Left forelimb (tissue), 1 donor: ENCODE measurements around the gene ZNF629.
A peak's percentile ranks its signal among the peaks of the same experiment; 100 is the strongest.
"Not testable (repeated sequence)": the region's sequence is repeated elsewhere in the genome, so short reads cannot be mapped to it uniquely, and the experiment has no call there.

Experiments used
- DNase-seq: peaks from one replicate; pipeline ENCODE4 v3.0.0-alpha.2; 2018; ENCODE audit warnings: low spot score

ZNF629 gene

DNA sequence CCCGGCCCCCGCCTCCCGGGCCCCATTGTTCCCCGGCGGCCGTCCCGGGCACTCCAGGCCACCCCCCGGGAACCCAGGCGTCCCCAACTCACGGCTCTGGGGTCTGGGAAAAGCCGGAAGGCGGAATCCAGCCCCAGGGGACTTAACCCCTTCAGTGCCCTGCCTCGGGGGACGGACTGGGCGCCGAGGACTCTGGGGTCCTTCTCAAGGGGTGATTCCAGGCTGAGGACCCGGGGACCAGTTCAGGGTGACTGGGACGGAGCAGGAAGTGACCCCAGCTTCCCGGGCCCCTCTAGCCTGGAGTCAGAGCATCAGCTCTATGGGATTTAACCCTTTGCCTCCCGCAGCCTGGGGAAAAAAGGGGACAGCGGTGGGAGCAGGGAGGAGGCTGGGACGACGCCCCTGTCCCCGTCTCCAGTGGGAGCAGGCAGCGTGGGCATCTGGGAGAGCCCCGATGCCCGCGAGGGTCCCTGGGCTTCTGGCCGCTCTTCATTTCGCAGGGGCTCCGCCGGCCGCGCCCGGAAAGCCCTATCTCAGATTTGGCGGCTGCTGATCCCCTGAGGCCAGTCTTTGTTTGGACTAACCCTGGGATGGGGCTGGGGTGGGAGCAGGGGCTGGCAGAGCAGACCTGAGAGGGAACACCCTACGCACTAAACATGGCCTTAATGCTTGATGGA is at the start of gene ZNF629:
Gene ZNF629, minus strand, starts transcription at position 270 of the 677 bp plus-strand sequence. CDS start 2,723 bp downstream, outside the sequence.
- peak; percentile 83 for DNase-seq

DNA sequence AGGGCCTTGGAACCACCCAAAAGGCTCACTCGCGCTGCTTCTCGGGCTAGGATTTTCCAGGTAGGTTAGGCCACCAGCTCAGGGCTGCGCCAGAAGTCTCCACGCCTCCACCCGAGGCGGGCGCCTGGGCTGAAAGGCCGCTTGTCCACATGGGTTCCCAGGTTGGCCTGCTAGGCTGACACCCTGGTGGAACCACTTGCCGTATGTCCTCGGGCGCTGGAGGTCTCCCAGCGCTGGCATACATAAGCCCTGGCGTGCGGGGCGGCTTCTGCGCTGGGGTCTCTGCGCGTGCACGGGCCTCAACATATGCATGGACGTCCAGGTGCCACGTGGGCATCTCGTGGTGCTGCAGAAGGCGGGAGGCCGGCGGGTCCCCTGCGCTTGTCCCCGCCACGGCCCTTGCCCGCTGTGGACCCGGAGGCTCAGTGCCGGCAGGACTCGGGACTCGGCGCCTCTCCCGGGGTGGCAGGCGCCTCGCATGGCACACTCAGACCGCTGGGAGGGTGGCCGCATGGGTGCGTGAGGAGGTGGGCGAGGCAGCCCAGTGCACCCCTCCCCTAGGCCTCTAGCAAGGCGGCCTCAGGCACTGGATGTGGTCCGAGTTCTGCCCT is 47.2 kb upstream of the ZNF629 start:
- no peak for DNase-seq

DNA sequence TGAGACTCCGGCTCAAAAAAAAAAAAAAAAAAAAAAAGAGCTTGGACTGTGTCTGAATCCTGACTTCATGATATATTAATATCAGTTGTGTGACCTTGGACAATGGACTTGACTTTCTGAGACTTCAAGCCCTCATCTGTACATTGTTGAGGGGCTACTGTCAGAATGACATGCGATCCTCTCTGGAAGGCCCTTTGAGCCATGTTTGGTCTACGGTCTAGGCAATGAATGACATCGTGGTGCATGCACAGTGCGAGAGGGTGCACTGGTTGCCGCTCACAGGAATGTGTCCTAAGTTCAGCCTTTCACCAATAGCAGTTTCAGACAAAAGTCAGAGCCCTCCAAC is 43.0 kb upstream of the ZNF629 start:
- DNase-seq: no peak

DNA sequence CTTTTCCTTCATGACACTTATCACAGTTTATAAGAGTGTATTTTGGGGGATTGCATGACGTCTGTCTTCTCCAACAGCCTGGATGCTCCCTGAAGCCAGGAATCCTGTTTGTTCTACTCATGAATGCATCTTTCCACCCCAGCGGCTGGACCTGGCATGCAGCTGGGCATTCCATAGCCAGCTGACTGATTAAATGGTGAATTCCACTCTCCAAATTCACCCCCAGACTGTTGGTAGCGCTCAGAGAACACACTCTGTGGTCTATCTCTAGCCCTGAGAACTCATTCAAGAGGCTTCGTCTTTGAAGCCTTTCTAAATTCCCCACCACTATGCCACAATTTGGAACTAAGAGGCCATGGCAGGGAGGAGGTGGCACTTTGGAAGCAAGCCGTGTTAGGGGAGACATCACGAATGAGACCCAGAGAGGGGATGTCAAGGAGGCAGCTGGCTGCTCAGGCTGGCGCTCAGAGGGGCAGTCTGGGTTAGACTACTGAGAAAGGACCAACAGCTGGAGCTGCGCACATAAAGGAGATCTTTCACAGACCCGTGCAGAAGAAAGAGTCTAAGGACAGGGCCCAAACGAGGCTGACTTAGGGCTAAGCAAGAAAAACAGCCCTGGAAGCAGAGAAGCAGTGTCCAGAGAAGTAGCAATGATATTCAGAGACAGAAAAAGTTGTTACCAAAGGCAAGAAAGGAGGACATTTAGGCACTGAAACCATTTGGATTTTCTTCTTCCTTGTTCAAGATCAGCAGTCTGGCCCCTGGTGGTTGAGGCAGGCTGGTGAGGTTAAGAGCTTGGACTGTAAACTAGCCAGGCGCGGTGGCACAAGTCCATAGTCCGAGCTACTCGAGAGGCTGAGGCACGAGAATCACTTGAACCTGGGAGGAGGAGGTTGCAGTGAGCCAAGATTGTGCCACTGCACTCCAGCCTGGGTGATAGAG is 42.4 kb upstream of the ZNF629 start:
- DNase-seq: no peak

DNA sequence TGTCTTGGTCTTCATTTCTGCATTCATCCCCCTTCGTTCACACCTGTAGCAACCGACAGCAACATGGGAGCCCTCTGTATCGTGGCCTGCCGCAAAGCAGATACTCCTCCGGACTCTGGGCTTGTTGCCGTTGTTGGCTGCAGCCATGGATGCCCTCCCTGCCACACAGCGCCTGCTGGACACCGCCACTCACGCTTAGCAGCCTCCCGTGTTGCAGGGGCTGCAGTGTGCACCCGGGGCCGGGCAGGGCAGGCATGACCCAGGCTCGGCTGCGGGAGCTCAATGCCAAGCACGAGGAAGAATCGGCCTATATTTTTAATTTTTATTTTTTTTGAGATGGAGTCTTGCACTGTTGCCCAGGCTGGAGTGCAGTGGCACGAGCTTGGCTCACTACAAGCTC is 34.9 kb upstream of the ZNF629 start:
- DNase-seq: no peak

DNA sequence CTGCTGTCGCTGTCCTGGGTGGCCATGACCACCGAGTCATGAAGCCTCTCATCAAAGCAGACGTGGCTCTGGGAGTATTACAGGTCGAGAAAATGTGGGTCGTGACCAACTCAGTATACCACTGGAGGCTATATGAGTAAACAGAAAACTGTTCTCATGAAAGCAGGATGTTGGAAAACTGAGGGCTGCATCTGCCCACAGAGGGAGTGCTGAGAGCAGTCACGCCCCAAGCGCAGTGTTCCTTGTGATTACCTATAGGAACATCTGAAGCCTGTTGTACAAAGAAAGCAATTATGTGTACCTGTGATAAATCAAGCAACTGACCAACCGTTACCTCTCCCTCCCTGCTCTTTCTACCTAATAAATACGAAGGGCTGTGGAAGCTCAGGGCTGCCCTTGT is 34.4 kb upstream of the ZNF629 start:
- DNase-seq: not testable (repeated sequence)

DNA sequence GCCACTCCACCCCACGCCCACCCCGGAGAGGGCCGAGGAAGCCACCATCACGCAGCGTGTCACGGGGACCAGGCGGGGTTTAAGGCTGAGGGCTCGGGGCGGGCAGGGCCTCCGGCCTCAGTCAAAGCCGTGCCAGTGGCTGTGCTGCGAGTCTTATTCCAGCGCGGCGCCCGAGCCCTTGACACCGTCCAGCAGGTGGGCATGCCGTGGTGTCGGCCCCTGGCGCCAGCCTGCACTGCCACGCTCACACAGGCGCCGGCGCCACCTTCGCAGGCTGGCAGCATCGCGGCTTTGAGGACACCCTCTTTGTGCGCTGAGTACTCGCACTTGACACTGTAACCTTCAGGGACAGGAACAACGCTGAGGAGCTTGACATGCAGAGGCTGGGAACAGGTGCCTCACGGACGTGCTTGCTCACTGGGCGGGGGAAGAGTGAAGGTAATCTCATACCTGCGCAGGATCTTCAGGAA is 34.0 kb upstream of the ZNF629 start:
- no peak for DNase-seq

DNA sequence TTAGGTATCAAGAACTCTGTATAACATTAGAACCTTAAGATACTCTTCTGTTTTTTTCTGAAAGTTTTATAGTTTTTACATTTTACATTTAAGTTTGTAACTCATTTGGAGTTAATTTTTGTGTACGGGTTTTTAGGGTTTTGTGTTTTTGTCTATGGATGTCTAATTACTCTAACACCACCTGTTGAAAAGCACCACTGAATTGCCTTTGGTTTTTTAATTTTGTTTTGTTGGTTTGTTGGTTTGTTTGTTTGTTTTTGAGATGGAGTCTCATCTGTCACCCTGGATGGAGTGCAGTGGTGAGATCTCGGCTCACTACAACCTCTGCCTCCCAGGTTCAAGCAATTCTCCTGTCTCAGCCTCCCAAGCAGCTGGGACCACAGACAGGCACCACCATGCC is 29.8 kb upstream of the ZNF629 start:
- DNase-seq: no peak

DNA sequence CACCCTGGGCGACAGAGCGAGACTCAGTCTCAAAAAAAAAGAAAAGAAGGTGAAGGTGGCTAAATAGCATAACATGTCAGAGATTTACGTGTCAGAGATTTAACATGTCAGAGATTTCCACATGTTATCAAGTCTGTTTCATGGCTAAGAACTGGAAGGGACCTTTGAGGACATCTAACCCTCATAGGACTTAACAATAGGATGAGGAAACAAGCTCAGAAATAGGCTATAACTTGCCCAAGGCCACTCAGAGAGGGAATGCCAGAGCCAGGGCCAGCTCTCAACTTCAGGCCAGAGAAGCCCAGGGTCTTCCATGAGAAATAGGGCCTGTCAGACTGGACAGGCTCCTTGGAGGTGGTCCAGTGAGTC is 26.8 kb upstream of the ZNF629 start:
- no peak for DNase-seq

DNA sequence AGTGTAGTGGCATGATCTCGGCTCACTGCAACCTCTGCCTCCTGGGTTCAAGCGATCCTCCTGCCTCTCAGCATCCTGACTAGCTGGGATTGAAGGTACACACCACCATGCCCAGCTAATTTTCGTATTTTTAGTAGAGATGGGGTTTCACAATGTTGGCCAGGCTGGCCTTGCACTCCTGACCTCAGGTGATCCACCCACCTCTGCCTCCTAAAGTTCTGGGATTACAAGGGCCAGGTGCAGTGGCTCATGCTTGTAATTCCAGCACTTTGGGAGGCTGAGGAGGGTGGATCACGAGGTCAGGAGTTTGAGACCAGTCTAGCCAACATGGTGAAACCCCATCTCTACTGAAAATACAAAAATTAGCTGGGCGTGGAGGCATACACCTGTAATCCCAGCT is 22.7 kb upstream of the ZNF629 start:
- not testable (repeated sequence) for DNase-seq

DNA sequence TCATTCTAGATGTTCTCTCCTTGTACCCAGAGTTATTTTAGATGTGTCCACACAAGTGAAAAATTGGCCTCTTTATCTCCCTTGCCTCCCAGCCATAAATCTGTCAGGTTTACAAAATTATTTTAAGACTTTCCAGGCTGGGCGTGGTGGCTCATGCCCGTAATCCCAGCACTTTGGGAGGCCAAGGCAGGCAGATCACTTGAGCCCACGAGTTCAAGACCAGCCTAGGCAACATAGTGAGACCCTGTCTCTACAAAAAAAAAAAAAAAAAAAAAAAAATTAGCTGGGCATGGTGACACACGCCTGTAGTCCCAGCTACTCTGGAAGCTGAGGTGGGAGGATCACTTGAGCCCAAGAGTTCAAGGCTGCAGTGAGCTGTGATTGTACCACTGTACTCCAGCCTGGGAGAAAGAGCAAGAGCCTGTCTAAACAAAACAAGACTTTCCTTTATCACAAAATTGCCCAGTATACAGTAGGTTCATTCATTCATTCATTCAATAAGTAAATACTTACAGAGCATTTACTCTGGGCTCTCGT is 22.0 kb upstream of the ZNF629 start:
- not testable (repeated sequence) for DNase-seq

DNA sequence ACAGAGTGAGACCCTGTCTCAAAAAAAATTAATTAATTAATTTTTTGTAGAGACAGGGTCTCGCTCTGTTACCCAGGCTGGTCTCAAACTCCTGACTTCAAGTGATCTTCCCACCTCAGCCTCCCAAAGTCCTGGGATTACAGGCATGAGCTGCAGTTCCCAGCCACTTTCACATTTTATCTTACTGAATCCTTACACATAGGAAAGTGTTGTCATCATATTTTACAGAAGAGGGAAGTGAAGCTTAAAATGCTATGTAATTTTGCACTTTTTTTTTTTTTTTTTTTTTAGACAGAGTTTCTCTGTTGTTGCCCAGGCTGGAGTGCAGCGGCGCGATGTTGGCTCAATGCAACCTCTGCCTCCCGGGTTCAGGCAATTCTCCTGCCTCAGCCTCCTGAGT is 21.1 kb upstream of the ZNF629 start:
- DNase-seq: no peak

DNA sequence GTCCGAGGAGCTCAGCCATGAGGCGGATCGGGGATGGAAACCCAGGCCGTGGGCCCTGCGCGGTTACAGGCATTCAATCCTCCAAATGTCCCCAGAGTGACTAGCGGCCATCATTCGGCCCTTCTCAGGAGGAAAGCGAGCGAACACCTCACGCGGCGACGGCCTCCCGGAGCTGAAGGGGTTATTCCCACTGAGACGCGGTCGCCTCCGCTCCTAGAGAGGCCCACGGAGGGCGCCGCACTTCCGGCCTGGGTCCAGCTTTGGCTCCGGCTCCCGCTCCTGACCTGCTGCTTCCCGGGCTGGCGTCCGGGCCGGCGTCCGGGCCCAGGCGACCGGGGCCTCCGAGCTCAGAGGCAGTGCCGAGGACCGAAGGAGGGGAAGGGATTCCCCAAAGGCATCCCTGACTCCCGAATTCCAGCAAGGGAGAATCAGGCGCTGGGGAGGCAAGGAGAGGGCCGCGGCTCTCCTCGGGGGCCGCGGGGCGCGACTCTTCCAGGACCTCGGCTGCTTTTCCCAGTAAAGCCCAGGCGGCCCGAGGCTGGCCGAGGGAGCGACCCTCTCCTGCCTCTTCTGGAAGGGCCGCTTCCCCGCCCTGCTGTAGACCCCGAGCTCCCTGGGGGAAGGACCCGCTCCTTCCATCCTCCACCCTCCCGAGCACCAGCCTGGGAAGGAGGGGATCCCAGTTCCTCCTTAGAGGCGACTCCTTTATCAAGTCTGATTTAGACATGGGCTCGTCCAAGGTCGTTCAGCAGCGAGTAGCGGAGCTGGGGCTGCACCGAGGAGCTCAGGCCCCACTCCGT is 18.6 kb upstream of the ZNF629 start:
- DNase-seq: peak; percentile 90

DNA sequence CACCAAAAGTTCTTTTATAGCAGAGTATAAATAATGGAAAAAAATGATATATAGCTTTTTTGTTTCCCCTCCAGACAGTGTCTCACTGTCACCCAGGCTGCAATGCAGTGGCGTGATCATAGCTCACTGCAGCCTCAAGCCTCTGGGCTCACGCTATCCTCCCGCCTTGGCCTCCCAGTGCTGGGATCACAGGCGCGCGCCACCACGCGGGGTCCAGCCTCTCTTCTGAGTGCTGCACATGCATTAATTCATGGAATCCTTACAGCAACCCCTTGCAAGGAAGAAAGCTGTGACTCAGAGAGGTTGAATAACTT is 18.0 kb upstream of the ZNF629 start:
- no peak for DNase-seq

DNA sequence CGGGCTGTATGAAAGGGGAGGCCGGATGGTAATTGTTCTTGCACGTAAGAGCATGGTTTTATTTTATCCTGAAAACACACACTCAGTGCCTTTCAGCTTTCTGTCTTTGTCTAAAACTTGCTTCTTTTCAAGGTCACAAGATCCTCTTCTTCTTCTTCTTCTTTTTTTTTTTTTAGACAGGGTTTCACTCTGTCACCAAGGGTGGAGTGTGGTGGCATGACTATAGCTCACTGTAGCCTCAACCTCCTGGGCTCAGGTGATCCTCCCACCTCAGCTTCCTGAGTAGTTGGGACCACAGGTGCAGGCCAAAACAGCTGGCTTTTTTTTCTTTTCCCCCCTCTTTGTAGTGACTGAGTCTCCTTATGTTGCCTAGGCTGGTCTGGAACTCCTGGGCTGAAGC is 15.9 kb upstream of the ZNF629 start:
- DNase-seq: no peak

DNA sequence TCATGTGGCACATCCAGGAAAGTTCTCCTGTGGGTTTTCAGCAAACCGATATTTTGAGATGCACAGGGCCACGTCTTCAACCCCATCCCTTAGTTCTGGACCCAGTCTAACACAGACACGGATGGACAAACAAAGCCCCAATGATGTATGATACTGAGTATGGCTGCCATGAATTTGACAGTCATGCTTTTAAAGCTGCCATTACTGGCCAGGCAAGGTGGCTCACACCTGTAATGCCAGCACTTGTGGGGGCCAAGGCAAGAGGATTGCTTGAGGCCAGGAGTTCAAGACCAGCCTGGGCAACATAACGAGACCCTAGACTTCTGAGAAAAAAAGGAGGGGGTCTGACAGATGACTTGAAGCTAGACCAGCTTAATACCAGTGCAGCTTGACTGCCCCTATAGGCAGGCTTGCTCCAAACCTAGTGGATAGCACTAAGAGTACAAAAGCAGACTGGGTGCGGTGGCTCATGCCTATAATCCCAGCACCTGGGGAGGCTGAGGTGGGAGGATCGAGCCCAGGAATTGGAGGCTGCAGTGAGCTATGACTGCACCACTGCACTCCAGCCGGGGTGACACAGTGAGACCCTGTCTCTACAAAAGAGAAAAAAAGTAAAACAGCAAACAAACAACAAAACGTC is 10.8 kb upstream of the ZNF629 start:
- DNase-seq: no peak

DNA sequence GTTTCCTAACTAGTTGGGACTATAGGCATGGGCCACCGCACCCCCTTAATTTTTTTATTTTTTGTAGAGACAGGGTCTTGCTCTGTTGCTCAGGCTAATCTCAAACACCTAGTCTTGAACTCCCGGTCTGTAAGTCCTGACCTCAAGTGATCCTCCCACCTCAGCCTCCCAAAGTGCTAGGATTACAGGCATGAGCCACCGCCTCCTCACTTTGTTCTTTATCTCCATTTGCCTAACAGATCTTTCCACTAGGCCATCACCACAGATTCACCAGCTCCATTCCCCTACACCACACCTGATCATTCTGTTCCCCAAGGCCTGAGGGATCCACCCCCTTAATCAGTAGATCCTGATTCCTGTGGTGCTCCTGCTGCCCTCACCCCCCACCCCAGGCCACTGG is 7.6 kb upstream of the ZNF629 start:
- DNase-seq: no peak

DNA sequence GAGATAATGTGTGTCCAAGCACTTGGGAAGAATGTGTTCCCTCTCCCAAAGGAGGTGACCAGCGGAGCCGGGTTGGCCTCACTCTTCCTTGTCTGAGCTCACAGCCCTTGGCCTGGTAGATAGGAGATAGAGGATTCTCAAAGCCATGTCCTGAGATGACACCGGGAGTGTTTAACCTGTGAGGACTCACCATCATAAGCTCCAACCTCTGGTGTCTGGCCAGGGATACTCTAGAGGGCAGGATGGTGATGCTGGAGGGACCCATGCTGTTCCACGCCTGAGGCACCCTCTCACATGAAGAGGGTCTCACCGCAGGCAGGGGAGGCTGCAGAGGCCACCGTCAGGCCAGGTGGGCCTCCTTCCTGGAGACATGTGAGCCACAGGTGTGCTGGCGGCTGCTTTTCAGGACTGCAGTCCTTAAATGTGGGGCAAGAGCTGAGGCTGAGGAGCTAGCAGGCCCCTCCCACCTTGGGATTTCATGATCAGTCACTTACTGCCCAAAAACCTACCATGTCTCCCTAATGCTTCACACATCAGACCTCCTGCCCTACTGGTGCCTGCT is 6.6 kb upstream of the ZNF629 start:
- no peak for DNase-seq

DNA sequence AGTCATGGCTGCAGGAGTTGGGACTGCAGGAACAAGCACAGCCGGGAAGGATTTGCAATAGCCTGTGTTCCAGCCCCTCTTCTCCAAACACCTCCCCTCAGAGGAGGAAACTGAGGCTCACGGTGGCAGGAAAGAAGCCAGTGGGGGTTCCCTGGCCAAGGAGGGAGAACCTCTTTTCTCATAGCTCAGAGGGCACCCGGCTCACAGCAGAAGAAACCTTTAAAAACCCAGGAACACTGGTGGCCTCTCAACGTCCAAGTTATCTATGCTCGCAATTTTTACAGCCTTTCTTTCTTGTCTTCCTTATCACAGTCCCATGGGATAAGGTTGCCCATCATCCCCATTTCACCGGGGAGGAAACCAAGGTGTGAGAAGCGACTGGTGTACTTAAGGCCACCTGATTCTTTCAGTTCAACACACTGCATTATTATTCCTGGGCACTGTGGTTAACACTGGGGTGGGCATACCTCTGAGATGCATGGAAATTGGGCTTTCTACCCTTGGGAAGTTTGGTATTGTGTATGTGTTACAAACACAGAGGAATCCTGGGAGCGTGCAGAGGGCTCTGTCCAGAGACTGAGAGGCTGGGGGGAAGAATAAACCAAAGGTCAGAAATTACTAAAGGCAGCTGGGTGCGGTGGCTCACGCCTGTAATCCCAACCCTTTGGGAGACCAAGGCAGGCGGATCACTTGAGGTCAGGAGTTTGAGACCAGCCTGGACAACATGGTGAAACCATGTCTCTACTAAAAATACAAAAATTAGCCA is 791 bp upstream of the ZNF629 start:
- DNase-seq: no peak
